ENCODE results near the gene PKMYT1.
"Not testable (repeated sequence)": the region's sequence is repeated elsewhere in the genome, so short reads cannot be mapped to it uniquely, and the experiment has no call there.

The PKMYT1 gene

DNA sequence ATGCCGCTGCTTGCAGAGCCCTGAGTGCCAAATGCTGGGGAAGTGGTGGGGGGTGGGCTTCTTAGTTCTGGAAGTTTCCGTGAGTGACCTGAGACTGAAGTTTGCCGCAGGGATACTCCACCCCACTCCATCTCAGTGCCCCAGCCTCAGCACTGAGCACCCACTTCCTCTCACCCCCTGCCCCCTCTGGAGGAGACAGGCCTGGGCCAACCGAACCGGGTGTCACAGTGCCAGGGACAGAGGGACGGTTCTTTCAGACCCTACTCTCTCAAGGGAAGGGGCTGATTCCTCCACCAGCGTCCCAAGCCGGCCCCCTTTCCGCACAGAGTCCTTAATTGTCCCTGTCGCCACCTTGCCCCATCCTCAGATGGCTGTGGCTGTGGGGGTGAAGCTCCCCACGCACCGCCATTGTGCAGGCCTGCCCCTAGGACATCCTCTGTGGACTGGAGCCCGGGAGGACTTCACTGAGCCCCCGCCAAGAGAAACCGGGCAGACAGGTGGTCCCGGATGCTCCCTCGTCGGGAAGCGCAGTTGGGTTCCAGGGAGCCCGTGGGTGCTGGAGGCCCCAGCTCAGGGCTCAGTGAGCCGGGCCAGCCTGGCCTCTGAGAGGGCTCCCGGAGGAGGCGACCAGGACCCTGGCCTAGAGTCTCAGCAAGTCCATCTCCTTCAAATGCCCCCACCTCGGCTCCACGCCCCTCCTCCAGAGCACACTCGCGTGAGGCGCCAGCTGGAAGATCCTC lies 17.7 kb downstream of the PKMYT1 start:
- in situ Hi-C loops (cut with MboI; ENCODE audit: low sequenced_read_pairs): no loop called here

DNA sequence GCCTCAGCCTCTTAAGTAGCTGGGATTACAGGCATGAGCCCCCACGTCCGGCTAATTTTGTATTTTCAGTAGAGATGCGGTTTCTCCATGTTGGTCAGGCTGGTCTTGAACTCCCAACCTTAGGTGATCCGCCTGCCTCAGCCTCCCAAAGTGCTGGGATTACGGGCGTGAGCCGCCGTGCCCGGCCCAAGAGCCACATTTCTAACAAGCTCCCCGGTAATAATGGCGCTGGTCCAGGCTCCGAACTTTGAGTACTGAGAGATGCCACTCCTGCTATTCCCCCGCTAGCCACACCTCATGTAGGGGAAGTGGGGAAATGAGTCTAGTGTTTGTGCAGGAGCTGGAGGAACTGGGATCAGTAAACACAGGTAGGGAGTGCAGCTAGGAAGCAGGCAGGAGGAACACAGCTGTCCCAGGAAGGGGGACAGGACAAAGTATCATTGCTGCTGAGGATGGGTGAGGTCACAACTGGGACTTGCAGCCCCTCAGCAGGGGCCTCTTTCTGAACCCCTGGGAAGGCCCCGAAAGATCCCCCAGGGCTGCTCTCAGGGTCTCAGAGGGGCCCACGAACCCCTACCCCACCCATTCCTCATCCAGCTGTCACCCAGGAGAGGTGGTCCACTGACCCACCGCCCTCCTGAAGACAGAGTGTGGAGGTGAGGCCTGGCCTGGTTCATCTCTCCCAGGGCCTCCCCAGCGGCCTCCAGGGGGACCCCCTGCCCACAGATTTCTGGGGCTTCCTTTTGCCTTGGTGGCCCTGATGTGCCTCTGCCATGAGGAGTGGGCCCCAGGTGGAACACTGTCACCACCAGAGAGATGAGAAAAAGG lies 19.8 kb downstream of the PKMYT1 start:
- in situ Hi-C loops (cut with MboI; ENCODE audit: low sequenced_read_pairs): no loop called here

GRCh38 chr16:2959206-2959605 lies 21.0 kb downstream of the PKMYT1 start:
- in situ Hi-C loops (cut with MboI; ENCODE audit: low sequenced_read_pairs): no loop called here

- in situ Hi-C loops (cut with MboI; ENCODE audit: low sequenced_read_pairs): no loop called here
These were observed 23.7 kb downstream of the PKMYT1 start for GRCh38 chr16:2956579-2956956.

DNA sequence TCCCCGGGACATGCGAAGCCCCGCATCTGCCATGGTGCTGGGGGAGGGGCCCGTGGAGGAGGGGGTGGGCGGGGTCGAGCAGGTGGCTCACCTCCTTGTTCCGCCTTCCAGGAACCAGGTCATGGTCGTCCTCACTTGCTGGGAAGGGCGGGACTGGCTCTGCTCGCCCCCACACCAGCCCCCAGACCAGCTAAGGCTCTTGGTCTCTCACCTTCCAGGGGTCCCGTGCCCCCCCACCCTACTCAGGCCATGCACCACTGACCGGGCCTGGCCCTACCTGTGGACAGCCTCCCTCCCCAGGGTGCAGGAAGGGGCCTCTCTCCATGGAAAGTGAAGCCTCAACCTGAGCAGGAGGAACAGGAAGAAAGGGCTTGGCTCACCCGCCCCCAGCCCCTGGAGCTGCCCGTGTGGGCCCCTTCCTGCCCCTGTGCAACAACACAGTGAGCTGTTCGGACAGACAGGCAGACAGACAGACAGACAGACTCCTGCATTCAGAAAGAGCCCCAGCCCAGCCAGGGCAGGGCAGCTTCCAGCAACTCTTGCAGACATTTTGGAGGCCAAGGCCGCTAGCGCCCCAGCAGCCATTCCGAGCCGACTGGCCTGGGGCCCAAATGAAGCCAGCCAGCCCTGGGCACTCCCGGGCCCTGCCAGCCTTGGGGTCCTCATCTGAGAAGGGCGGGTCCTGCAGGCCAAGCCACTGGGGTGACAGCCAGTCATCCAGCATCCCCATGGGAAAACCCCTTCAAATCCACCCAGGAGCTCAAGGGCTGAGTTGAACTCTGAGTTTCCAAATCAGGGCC lies 24.3 kb downstream of the PKMYT1 start:
- in situ Hi-C loops (cut with MboI; ENCODE audit: low sequenced_read_pairs): no loop called here

DNA sequence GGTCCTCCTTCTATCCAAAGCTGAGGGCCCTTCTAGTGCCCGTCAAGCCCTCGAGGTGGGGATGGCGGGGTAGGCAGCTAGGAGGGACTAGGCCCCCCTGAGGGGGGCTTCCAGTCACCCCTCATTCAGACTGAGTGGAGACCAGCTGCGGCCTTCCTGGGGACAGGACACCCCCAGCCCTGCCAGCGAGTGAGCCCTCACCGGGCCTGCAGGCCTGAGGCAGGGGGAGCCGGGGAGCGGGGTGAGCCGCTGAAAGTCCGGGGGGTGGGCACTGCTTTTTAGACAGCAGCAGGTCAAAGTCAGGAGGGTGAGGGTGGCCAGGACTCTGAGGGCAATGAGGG lies 24.8 kb downstream of the PKMYT1 start:
- in situ Hi-C loops (cut with MboI; ENCODE audit: low sequenced_read_pairs): no loop called here

DNA sequence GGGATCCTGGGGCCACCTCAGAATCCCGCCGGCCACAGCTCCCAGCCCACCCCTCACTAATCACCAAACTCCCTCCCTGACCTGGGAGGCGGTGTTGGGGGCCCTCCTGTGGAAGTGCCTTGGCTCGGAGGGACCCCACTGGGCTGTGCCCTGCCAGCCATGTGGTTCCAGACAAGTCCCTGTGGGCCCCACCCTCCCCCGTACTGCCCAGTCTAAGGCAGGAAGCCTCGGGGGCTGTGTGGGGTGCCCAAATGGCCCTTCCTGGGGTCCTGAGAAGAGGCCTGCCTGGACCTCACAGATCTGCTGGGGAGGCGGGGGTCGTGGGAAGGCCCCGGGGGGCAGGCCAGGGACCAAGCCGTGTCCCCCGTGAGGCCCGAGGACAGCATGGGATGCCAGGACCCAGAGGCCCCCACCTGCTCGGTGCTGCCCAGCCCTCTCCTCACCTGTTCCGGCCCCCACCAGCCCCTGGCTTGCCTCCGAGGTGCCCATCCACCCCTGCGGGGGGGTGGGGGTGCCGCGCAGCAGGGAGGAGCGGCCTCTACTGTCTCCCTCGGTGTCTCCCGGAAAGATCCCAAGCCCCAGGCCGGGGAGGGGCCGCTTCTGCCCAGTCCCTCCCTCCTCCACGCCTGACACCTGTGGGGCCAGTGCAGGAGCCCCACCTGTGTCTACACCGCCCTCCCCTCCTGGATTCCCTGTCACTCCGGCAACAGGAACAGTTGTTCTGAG lies 25.4 kb downstream of the PKMYT1 start:
- in situ Hi-C loops (cut with MboI; ENCODE audit: low sequenced_read_pairs): no loop called here

DNA sequence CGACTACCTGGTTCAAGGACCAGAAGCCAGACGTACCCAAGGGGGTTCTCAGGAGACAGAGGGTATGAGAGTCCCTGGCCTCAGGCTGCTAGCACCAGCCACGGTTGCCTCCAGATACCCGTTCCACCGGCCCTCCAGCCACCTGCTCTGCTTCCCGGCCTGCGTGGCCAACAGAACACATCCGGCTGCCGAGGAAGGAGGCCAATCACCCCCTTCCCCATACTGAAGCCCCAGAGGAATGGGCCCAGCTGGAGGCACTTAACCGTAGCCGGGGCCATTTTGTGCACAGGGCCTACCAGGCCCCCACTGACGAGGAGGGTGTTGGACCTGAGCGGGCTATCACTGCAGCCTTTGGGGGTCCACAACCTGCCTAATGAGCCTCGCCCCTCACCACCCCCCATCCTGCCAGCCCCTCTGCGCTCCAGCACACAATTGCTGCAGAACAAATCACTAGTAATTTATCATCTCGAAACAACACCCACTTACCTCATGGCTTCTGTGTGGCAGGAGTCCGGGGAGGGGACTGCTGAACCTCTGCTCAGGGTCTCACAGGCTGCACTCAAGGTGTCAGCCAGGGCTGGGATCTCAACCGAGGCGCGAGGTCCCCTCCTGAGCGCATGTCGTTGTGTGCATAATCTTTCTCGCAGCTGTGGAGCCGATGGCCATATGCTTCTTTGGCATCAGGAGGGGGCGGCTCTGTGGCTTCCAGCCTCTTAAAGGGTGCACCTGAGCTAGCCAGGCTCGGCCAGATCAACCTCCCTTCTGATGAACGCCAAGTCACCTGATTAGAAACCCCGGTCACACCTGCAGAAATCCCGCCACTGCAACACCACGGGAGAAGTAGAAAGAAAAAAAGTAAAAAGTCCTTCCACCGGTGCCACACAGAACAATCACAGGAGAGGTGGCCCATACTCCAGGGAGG lies 26.3 kb downstream of the PKMYT1 start:
- in situ Hi-C loops (cut with MboI; ENCODE audit: low sequenced_read_pairs): no loop called here

- in situ Hi-C loops (cut with MboI; ENCODE audit: low sequenced_read_pairs): no loop called here
These were observed 27.6 kb downstream of the PKMYT1 start for GRCh38 chr16:2952679-2953078.

GRCh38 chr16:2950773-2951172 lies 29.5 kb downstream of the PKMYT1 start:
- in situ Hi-C loops (cut with MboI; ENCODE audit: low sequenced_read_pairs): no loop called here

GRCh38 chr16:2950353-2950724 lies 29.9 kb downstream of the PKMYT1 start:
- in situ Hi-C loops (cut with MboI; ENCODE audit: low sequenced_read_pairs): no loop called here

- in situ Hi-C loops (cut with MboI; ENCODE audit: low sequenced_read_pairs): no loop called here
These were observed 30.4 kb downstream of the PKMYT1 start for GRCh38 chr16:2949705-2950352.

GRCh38 chr16:2948807-2949704 lies 31.2 kb downstream of the PKMYT1 start:
- in situ Hi-C loops (cut with MboI; ENCODE audit: low sequenced_read_pairs): no loop called here

- in situ Hi-C loops (cut with MboI; ENCODE audit: low sequenced_read_pairs): no loop called here
These were observed 33.6 kb downstream of the PKMYT1 start for GRCh38 chr16:2946649-2947048.

- in situ Hi-C loops (cut with MboI; ENCODE audit: low sequenced_read_pairs): not testable (repeated sequence)
These were observed 36.5 kb downstream of the PKMYT1 start for GRCh38 chr16:2943716-2944115.

GRCh38 chr16:2942045-2942444 lies 38.2 kb downstream of the PKMYT1 start:
- in situ Hi-C loops (cut with MboI; ENCODE audit: low sequenced_read_pairs): no loop called here

GRCh38 chr16:2939968-2940367 lies 40.3 kb downstream of the PKMYT1 start:
- in situ Hi-C loops (cut with MboI; ENCODE audit: low sequenced_read_pairs): no loop called here

DNA sequence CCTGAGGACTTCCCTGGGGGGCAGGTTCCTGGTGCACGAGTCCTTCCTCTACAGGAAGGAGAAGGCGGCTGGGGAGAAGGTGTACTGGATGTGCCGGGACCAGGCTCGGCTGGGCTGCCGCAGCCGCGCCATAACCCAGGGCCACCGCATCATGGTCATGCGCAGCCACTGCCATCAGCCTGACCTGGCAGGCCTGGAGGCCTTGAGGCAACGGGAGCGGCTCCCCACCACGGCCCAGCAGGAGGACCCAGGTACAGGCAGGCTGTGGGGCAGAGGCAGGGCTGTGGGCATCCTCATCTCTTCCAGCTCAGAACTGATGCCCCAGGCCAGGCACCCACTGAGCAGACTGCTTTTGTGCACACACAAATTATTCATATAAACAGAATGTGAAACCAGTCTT lies 42.0 kb downstream of the PKMYT1 start:
- in situ Hi-C loops (cut with MboI; ENCODE audit: low sequenced_read_pairs): no loop called here
